CD1c-positive myeloid dendritic cell (primary cell): ENCODE results near the gene USP34.
"Not testable (repeated sequence)": the region's sequence is repeated elsewhere in the genome, so short reads cannot be mapped to it uniquely, and the experiment has no call there.

Experiments
- DNase-seq: peaks from one replicate; pipeline ENCODE4 v3.0.0-alpha.2; 2016; ENCODE audit errors: extremely low spot score

USP34 gene

DNA sequence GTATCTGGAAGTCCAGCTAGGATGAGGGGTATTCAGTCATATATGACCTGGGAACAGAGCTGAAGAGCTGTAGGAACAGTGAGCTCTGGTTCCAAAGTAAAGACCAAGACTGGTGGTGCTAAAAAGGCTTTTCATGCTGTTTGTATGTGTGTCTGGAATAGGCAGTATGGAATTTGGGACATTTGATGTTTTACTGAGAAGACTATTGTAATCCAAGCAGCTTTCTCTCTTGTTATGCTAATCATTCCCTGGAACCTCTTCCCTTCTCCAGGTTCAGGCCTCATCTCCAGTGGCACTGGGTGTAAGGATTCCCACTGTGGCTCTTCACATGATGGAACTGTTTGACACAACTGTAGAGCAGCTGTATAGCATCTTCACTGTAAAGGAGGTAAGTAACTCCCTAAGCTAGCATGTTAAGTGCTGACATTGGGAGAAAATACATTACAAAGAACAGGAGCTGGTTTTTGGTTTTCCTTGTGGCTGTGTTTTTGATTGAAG lies 285.6 kb downstream of the USP34 start:
- DNase-seq = no peak

DNA sequence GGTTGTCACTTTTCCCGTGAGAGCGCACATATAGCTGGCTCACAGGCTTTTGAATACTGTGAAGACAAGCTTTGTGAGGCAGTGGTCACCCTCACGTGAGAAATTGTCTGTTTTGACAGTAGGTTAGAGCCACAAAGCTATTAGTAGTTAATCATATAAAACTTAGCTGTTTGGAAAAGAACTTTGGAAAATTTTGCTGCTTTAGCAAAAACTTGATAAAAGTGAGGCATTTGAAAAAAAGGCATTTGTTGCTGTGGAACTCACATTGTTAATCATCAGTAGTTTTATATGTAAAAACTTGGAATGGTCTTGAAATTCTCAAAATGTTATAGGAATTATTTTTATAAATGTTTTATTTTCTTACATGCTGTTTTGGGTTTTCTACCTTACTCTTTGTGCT lies 286.6 kb downstream of the USP34 start:
- DNase-seq = no peak

DNA sequence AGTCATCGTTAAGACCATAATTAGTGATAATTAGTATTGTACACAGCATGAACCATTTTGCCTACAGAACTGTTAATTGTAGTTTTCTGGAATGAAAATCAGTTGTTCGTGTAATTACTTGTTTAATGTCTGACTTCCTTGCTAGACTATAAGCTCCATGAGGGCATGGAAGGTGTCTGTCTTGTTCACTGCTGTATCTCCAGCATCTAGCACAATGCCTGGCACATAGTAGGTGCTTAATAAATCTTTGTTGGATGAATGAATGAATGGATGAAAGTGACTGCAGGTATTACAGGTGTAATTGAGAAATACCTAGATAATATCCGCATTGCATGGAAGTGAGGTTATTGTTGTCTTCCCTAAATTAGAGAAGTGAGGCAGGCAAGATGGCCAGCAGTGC lies 287.1 kb downstream of the USP34 start:
- DNase-seq = no peak

DNA sequence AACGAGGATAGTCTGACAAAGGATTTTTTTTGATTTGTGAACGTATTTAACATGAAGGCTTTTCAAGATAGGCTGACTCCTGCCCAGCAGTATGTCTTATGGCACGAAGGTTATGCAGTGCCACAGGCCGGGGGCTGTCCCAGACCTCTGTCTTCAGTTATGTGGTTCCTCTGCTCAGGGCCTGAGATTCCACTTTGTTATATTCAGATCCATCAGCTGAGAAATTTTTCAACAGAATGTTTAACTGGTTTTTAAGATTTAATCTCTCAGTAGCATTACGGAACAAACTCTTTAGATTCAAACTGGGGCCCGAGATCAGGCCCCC lies 288.9 kb downstream of the USP34 start:
- no peak for DNase-seq

DNA sequence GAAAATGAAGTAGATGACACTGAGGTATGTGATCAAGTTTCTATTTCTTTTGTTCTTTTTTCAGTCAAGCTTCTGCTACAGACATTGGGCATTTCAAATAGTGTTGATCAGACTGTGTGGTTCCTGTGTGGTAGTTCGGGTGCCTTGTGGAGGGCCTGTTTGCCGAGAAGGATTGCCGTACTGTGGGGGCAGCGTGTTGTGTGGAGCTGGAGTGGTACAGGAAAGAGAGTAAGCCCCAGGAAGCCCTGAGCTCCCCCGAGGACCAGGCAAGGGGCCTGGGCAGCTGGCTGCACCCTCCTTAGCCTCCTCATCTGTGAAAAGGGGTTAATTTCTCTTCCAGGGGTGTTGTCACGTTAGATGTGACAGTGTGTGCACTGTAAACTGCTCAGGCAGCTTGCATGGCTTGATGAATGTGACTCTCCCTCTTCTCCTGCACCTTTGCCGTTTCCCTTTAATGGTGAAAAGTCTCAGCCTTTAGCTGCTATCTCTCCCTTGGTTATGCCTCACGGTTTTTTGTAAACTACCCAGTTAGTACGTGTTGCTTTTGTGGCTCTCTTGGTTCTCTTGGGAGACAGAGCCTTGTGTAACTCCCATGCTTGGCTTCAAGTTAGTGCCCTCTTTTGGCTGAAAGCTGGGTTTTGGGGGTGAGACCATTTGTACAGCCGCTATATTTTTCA lies 289.4 kb downstream of the USP34 start:
- DNase-seq = no peak

DNA sequence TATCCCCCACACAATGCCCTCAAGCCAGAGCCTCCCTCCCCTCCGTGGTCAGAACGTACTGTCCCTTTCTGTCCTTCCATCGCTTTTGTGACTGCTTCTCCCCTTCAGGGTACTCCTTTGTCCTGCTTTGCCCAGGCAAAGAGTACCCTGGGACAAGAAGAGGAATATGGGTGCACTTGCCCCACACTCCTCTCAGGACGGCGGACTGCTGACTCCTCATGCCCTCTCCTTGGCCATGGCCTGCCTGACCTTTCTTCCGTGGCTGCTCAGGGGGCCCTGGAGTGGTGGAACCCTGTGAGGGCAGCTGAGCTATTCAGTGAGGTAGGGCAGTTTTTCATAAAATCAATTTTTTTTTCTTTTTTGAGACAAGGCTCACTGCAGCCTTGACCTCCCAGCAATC lies 290.2 kb downstream of the USP34 start:
- no peak for DNase-seq

DNA sequence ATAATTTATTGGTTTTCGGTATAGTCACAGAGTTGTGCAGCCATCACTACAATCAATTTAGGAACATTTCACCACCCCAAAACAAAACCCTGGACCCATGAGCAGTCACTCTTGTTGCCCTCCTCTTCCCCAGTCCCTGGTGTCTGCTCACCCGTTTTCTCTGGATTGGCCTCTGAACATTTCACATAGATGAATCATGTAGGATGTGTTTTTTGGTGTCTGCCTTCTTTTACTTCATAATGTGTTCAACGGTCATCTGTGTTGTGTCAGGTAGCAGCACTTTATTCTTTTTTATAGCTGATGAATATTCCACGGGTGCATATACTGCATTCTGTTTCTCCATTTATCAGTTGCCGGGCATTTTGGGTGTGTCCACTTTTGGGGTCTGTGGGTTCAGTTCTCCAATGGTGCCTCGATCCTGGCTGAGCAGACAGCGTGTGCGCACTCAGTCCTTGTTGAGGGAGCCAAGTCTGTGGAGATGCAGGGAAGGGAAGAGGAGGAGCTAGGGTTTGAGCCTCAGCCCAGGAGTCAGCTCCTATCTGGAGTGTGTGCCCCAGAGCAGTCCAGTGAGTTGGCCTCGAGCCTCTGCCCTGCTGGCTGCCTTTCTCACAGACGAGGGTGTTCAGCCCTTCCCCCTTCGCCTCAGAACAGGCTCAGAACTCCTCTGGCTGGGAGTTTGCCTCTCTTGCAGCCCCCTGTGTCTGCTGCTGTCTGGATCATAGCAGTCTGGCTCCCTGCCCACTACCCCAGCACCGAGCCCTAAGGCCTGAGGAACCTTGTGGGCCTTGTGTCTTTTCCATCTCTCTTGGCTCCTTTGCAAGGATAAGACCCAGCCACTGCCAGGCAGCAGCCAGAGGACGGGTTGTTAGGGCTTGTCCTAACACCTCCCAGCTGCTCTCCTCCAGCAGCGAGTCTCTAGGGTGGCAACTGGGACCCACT lies 290.9 kb downstream of the USP34 start:
- DNase-seq = no peak

DNA sequence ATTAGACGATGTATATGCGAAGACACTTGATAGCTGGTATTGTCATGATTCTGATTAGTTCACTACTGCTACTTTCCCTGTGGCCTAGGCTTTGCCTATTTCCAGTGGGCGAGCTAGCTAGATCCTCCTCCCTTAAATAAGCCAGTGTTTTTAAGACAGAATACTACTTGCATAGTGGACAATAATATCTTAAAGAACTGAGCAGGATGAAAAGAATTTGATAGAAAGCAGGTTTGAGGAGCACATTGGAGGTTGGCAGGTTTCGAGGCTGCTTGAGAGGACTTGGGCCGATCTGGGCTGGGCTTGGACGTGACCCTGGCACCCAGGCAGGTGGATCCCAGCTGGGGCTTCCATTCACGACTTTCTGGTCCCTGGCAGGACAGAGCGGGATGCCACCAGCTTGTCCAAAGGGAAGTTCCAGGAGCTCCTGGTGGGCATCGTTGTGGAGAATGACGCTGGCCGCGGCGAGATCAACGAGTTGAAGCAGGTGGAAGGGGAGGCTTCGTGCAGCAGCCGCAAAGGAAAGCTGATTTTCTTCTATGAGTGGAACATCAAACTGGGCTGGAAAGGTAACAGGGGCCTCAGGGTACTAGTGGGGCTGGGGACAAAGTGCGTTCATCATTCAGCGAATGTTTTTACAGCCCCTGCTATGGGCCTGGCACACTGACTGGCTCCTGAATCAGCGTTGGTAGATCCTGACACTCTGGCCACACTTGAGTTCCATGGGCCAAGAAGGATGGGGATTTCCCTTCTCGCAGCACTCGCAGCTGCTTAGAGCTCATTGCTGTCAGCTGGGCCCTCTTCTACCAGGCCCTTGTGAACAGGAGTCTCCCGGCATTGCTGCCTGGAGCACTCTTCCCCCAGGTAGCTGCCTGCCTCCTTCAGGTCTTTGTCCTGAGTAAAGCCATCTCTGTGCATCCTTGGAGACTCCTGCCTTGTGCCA lies 292.0 kb downstream of the USP34 start:
- no peak for DNase-seq

DNA sequence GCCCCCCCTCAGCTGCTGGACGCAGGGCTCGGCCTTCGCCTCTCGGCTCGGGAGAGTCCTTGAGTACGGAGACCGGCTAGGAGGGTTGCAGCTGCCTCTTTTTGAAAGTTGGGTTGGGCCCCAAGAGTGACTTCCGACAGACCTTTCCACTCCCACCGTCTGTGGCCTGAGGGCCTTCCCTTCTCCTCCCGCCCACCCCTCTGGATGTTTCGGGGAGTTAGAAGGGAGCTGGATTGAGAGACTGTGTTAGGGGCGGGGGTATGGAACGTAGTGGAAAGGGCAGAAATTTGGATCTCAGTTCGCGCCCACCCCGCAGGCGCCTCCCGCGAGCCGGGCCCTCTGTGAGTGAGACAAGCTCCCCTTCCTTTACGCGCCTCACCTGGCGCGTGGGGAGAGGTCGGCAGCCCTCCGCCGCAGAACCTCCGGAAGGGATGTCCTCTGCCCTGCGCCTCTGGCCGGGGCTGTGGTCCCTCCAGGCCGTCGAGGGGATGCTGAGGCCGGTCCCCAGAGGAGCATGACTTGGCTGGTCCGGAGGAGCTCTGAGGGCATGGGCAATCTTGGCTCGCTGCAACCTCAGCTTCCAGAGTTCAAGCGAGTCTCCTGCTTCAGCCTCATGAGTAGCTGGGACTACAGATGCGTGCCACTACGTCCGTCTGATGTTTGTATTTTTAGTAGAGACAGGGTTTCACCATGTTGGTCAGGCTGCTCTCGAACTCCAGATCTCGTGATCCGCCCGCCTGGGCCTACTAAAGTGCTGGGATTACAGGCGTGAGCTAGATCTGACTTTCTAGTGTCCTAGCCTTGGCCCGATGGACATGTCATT lies 292.9 kb downstream of the USP34 start:
- DNase-seq = peak; percentile 45

DNA sequence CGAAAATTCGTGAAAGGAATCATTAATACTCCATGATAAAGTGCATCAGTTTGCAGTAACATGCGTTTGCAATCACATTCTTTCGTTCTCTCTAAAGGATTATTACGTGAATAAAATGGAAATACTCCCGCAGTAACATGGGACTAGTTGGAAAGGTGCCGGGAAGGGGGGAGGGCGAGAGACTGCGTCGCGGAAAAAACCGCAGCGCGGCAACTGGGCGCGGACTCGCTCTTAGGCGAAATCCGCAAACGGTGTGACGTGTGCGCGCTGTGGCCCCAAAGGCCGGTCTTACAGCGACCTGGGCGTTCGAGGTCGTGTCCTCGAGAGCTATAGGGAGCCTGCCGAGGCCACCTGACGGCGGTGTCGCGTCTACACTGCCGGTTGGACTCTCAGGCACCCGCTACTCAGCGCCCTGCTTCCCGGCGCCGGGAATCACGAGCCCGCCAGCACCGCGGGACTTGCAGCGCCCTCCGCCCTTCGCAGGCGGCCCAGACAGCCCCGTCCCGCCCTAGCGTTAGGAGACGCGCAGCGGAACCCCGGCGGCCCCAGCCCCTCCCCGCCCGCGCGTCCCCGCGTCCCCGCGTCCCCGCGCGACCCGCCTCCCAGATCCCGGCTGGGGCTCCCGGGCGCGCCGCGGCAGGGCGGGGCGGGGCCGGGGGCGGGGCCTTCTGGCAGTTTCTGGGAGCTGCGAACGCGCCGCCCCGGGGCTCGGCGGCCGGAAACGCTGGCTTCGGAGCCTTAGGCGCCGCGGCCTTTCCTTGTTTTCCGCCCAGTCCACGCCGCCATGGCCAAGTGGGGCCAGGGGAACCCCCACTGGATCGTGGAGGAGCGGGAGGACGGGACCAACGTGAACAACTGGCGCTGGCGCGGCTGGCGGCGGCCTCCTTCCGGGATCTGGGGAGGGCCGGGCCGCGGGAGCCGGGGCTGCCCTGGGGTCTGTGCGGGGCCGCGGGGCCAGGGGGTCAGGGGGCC lies 293.8 kb downstream of the USP34 start:
- peak; percentile 97 for DNase-seq

DNA sequence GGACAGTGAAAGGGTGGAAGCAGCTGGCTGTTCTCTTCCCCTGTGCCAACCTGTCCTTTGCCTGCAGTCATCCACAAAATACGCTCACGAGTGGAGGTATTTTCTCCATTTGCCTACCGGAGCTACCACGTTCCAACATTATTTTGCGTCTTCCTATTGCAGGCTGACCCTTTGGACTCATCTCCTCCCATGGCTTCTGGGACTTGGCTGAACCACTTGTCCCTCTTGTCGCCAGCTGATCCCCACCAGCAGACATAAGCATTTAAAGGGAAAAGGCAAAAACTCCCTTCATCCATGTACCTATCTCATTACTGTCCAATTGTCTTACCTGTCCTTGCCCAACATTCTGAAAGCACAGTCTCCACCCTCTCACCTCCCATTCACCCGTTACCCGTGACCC lies 295.9 kb downstream of the USP34 start:
- no peak for DNase-seq

DNA sequence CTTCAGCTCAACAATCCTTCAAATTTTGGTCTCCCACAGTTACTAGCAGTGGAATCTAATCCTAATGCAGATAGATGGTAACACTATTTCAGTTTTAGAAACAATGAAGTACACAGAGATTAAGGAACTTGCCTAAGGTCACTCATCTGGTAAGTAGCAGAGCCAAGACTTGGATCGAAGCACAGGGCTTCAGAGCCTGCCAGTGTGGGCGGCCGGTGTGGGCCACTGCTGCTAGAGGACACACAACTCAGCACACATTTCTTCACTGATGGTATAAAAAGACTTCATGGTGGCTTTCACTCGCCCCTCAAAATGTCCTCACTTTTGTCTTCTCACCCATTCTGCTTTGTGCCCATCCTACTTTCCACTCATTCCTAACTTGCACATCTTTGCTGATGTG lies 297.8 kb downstream of the USP34 start:
- DNase-seq = peak; percentile 40

DNA sequence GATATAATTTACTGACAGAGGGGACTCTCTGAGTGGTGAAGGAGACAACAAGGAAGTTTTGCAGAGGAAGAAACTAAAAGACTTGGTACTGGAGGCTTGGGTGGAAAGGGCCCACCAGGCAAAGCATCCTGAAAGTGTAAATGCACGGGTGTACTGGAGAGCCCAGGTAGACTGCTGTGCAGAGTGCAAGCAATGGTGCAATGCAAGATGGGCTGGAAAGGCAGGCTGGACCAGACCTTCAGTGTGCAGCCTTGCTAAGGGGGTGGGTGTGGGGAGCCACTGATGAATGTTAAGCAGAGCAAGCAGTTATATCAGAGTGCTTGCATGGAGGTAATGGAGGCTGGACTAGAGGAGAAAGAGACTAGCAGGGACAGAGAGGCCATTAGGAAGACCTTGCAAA lies 298.2 kb downstream of the USP34 start:
- no peak for DNase-seq

DNA sequence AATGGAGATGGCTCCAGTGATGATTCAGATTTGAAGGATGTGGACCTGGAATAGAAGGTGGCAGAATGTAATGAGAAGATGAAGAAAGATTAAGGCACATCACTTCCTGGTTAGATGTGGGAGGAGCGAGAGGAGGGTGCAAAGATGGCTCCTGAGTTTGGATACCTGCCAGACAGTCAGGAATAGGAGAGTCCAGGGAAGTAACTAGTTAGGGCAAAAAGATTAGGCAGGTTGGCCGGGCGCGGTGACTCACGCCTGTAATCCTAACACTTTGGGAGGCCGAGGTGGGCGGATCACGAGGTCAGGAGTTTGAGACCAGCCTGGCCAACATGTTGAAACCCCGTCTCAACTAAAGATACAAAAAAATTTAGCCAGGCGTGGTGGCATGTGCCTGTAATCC lies 303.3 kb downstream of the USP34 start:
- DNase-seq = no peak

DNA sequence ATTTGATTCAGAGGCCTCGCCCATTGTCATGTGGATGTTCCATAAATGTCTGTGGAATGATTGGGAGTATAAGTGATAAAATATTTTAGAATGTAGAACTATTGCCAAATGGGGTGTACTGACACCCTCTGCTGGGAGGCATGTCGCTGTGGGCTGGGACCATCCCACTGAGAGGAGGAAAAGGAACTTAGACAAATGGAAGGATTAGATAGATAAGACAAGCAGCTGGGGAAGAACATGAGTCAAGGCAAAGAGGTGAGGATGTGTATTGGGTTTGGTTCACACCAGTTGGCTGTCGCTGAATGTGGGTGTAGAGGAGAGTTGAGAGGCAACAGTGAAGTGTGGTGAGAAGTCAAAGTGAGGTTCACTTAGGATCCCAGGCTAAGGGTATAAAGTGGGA lies 304.9 kb downstream of the USP34 start:
- peak; percentile 16 for DNase-seq

DNA sequence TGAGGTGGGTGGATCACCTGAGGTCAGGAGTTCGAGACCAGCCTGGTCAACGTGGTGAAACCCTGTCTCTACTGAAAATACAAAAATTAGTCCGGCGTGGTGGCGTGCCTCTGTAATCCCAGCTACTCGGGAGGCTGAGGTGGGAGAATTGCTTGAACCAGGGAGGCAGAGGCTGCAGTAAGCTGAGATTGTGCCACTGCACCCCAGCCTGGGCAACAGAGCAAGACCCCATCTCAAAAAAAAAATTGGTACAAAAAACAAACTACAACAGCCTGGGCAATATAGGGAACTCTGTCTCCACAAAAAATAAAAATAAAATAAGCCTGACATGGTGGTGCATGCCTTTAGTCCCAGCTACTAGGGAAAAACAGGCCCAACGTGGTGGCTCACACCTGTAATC lies 305.8 kb downstream of the USP34 start:
- not testable (repeated sequence) for DNase-seq

DNA sequence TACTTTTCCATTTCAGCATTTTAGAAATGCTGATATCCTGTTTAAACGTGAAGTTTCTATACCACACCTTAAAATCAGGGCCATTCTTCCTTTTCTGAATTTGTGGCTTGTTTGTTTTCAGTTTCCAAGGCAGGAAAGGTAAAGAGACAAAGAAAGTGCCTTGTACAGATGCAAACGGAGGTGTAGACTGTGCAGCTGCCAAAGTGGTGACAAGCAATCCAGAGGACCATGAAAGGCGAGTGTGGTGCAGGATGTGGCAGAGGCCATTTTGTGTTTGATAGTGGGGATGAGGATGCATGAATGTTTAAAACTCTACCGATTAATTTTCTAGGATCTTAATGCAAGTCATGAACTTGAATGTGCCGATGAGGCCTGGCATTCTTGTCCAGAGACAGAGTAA lies 308.2 kb downstream of the USP34 start:
- DNase-seq = no peak

DNA sequence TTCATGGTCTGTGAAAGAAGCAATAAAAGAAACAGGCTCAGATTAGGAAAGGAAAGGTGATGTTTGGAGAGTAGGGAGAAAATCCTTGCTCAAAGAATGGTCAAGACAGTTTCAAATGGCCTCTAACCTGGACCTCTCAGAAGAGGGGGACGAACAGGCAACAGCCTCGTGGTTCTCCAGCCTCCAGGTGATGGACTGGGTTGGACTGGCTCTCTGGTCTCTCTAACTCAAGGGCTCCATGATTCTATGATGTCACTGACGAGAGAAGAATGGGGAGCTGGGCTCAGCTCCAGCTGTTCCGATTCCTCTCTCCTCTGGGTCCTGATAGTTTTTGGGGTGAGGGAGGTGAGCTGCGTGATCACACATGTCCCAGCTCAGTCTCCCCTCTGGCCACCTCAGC lies 309.0 kb downstream of the USP34 start, which contains the start of gene C2orf74:
TSS of gene C2orf74 (plus strand) at position 301 of the 400 bp plus-strand sequence. CDS start 327 bp downstream, outside the sequence.
- DNase-seq = no peak

DNA sequence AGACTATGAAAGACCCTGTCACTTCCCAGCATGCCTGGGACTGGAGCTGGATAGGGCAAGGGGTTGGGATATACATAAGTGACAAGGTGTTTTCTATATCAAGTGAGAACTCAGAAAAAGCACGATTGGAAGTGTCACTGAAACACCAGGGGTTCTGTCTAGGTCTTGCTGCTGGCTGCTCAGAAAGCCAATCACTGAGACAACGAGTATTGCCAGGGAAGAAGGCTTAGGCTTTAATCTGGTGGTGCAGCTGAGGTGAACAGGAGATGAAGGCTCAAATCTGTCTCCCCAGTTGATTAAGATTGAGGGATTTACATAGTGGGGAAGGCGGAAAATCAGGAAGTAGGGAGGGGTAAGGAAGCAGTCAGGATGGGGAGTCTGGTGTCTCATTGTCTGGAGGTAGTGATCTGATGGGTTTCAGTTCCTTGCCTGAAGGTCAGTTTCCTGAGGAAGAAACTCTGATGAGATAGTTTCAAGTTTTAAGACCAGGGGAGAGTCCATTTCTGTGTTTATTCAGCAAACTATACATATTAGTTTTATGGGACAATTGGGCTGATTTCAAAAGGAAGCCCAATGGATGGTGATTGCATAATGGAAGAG lies 312.4 kb downstream of the USP34 start:
- DNase-seq = peak; percentile 81
